ENCODE data around the gene NCOA7. TPM values are rescaled to one million over a fixed set of nuclear protein-coding genes. Genes with fewer than 3 reads are reported as not detected.

NCOA7 gene
- total RNA-seq, 1 experiment from 2014 or later, result 9.4 TPM

DNA sequence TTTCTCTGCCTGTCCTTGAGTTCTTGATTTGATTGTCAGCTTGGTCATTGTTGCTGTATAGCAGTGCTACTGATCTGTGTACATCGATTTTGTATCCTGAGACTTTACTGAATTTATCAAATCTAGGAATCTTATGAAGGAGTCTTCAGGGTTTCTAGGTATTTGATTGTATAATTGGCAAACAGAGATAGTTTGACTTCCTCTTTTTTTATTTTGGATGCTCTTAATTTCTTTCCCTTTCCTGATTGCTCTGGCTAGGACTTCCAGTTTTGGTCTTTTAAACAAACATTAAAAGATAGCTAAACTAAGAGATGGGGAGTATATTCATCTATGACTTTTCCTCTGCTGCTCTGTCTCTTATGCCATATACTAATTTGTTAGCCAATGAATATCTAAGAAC, 62.4 kb downstream of the NCOA7 start:
- no peak overlapping the region for H4K8ac ChIP-seq (replicated peaks; ENCODE audit: insufficient read length, low read depth, low read length)
- H3K9me3 ChIP-seq (ENCODE audit: control insufficient read depth, low read depth, low read length), result no peaks in the 10 kb centered on the region
- no peak overlapping the region for H3T11ph ChIP-seq (ENCODE audit: low read length)
- no peak overlapping the region for H3K23ac ChIP-seq (ENCODE audit: insufficient read length, low read depth, low read length)
- no peak overlapping the region for H2AFZ ChIP-seq (ENCODE audit: low read length)
- H2BK5ac ChIP-seq (ENCODE audit: insufficient read length, low read length), result no peak overlapping the region
- WGBS (ENCODE audit: extremely low coverage, insufficient read length, low lambda C conversion rate), result no CpG with 5 or more reads among the region's 1 CpG
- H2BK15ac ChIP-seq (ENCODE audit: low read depth, low read length), result no peak overlapping the region
- DNase-seq, result no peak
- no peak overlapping the region for H3K14ac ChIP-seq (ENCODE audit: insufficient read depth, low read length)
- TF ChIP-seq, protein P1, sequence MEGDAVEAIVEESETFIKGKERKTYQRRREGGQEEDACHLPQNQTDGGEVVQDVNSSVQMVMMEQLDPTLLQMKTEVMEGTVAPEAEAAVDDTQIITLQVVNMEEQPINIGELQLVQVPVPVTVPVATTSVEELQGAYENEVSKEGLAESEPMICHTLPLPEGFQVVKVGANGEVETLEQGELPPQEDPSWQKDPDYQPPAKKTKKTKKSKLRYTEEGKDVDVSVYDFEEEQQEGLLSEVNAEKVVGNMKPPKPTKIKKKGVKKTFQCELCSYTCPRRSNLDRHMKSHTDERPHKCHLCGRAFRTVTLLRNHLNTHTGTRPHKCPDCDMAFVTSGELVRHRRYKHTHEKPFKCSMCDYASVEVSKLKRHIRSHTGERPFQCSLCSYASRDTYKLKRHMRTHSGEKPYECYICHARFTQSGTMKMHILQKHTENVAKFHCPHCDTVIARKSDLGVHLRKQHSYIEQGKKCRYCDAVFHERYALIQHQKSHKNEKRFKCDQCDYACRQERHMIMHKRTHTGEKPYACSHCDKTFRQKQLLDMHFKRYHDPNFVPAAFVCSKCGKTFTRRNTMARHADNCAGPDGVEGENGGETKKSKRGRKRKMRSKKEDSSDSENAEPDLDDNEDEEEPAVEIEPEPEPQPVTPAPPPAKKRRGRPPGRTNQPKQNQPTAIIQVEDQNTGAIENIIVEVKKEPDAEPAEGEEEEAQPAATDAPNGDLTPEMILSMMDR (conservative IDR thresholded peaks at IDR 0.05), result no peak
- H4K91ac ChIP-seq (ENCODE audit: insufficient read length, low read depth, low read length), result no peak overlapping the region
- Mint-ChIP-seq H3K27ac (0 out of 7 replicates have a peak overlapping the region, but pooled peaks of 1 of the 3 experiments have one; percentile 24), H3K4me3 (no peak overlapping the region), H3K36me3 (ENCODE audit: insufficient read depth in 1 of 3, low read depth in 3 of 3) (peaks cover 0 to 5% (median 0%) of the 10 kb centered on the region in 3 experiments; a peak in 2 of 7 replicates), H3K27me3 (ENCODE audit: low read depth) (no peaks in the 10 kb centered on the region), H3K4me1 (no peaks in the 10 kb centered on the region), H3K9me3 (peaks cover 2 to 5% of the 10 kb centered on the region in 2 experiments; a peak in 3 of 5 replicates)
- H3K27ac ChIP-seq (ENCODE audit: insufficient read length, low read depth, low read length), result no peak overlapping the region
- no peak overlapping the region for H4K5ac ChIP-seq (ENCODE audit: insufficient read length, low read depth, low read length)
- no peak overlapping the region for H2BK120ac ChIP-seq (ENCODE audit: low read depth, low read length, poor library complexity, severe bottlenecking)
- H3K27me3 ChIP-seq (ENCODE audit: insufficient read depth, low read length), result no peaks in the 10 kb centered on the region
- H3K4ac ChIP-seq (ENCODE audit: low read depth, low read length), result no peak overlapping the region
- no peak overlapping the region for H3K56ac ChIP-seq (ENCODE audit: insufficient read length, low read depth, low read length)
- no peaks in the 10 kb centered on the region for H4K20me1 ChIP-seq (ENCODE audit: control insufficient read depth, insufficient read depth, insufficient read length)
- H2BK20ac ChIP-seq (ENCODE audit: low read depth, low read length, poor library complexity, severe bottlenecking), result no peak overlapping the region
- no peak overlapping the region for H3K9ac ChIP-seq (ENCODE audit: extremely low read depth, insufficient read length, low read length)
- no peaks in the 10 kb centered on the region for H3K79me2 ChIP-seq (ENCODE audit: insufficient read depth, low read length)
- no peaks in the 10 kb centered on the region for H3K4me1 ChIP-seq (ENCODE audit: insufficient read depth, low read length)
- H3K18ac ChIP-seq (ENCODE audit: insufficient read length, low read depth, low read length), result no peak overlapping the region
- no peak overlapping the region for H2AK5ac ChIP-seq (ENCODE audit: insufficient read length, low read length)
- no peak overlapping the region for H3K4me2 ChIP-seq (ENCODE audit: insufficient read depth, insufficient read length, low read length)
- no peaks in the 10 kb centered on the region for H3K79me1 ChIP-seq (ENCODE audit: insufficient read depth, low read depth, low read length, poor library complexity, severe bottlenecking)
- H2BK12ac ChIP-seq (ENCODE audit: insufficient read length, low read depth, low read length), result no peak overlapping the region
- H3K23me2 ChIP-seq (ENCODE audit: insufficient read length, low read depth, low read length, poor library complexity, severe bottlenecking), result no peaks in the 10 kb centered on the region
